HG03139 (cell line): ENCODE results near the gene SMIM44.
"Not testable (repeated sequence)": the region's sequence is repeated elsewhere in the genome, so short reads cannot be mapped to it uniquely, and the experiment has no call there.

ENCODE experiments used
- ATAC-seq: cut with Tn5 transposase; IDR thresholded peaks from one replicate; pipeline ENCODE4 v1.9.1; 2021; ENCODE audit not compliant: unreplicated experiment

Gene SMIM44

DNA sequence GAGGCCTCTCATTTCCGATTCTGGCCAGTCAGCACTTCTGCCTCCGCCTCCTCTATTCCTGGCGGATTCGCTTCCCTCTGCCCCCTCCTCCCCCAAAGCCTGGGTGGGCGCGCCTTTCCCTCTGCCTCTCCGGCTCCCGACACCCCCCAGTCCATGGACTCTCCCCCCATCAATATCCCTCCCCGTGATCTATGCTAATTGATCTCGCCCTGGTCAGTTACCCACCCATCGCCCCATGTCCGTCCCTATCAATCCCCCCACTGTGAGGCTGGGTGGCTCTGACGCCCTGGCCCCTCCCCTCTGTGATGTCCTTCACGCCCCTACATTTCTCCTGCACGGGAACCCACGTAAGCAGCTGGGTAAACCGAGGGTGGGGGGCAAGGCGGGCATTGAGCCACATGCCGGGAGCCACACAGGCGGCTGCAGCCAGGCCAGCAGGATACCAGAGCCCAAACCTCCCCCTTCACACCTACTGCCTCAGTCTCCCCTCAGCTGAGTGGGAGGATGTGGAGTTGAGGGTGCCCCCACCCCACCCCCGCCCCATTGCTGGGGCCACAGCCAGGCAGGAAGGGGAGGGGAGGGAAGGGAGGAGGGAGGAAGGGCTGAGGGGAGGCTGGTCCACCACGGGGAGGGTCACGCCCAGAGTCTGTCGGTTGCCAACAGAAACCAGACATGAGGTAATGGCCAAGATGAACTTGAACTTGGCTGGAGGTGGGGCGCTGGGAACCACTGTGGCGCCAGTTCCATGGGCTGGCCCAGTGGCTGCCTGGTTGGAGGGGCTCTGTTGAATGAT, 24.0 kb downstream of the SMIM44 start:
- ATAC-seq = no peak

DNA sequence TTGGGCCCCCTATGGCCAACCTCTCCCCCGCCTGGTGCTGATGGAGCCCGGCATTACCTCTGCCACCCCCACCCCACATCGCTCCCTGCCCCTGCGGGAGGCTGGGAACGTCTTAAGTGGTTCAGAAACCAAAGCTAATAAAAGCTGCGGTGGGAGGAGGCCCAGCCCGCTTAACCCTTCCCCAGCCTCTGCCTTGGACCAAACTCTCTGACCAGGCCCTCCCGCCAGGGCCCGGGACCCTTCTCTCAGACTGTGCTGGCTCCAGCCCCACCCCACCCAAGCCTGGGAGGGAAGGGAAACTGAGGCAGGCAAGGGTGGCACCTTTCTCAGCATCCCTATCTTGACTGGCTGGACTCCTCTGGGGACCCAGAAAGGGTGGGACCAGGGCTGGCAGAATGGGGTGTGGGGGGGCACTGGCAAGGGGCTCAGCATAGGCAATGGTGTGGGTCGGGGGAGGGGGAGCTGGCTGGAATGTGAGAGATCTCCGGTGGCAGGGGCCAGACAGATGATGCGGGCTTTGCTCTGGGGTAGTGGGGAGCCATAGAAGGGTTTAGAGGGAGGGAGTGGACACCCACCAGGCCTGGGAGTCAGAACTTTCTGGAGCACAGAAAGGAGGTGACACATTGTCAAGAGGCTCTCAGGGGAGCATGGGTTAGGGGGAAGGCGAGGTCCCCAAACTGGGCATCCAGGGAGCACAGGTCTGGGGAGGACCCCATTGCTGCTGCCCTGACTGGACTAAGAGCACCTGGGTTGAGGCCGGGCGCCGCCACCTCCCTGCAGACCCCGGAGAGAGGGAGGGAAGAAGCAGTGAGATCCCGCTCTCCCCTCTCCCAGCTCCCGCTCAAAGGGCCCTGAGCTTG, 24.8 kb downstream of the SMIM44 start:
- no peak for ATAC-seq

- ATAC-seq = no peak
These were observed 25.6 kb downstream of the SMIM44 start for GRCh38 chr19:3457528-3458228.

DNA sequence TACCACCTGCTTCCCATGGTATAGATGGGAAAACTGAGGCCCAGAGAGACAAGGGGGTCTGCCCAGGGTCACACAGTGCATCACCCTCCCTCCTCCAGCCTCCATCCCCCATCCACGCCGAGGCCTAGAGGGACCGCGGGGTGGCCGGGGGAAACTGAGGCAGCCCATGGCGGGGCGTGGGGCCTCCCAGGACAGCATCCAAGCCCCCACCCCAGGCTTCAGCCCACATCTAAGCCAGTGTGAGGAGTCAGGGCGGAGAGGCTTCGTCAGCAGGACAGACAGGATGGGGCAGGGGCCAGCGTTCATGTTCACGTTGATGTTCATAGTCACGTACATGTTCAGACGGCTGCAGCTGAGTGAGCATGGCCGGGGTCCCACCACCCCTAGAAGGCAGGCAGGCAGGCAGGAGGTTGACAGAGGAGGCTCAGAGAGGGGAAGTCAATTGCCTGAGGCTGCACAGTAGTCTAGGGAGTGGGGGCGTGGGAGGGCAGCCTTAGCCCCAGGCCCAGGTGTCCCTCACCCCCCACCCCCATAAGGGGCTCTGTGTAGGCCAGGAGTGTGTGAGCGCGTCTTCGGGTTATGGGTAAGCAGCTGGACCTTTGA, 26.2 kb downstream of the SMIM44 start:
- ATAC-seq = no peak

GRCh38 chr19:3455960-3456601, 27.2 kb downstream of the SMIM44 start:
- no peak for ATAC-seq

GRCh38 chr19:3455393-3455955, 27.8 kb downstream of the SMIM44 start:
- no peak for ATAC-seq

DNA sequence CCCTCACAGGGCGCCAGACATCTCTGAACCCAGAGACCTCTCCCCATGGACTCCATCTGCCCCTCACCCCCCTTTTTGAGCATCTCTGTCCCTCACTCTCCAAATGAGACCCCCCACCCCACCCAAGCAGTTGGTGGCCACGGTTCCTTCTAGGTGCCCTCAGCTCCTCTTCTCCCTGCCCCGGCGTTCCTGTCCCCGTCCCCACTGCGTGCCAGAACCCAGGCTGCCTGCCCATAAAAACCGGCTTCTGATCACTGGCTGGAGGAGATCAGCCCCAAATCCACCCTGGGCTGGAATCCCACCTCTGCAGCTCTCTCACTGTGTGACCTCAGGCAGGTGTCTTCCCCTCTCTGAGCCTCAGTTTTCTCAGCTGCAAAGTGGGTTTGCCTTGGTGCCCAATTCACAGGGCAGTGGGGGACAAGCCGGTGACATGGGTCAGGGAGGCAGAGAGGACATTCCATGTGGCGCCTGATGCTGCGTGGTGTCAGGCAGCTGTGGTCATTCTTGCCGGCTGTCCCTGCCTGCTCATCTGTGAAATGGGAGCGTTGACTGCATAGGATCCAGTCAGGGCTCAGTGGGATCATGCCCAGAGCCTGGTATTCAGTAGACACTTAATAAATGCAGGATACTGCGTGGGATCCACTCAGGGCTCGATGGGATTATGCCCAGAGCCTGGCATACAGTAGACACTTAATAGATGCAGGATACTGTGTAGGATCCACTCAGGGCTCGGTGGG, 28.4 kb downstream of the SMIM44 start:
- no peak for ATAC-seq

DNA sequence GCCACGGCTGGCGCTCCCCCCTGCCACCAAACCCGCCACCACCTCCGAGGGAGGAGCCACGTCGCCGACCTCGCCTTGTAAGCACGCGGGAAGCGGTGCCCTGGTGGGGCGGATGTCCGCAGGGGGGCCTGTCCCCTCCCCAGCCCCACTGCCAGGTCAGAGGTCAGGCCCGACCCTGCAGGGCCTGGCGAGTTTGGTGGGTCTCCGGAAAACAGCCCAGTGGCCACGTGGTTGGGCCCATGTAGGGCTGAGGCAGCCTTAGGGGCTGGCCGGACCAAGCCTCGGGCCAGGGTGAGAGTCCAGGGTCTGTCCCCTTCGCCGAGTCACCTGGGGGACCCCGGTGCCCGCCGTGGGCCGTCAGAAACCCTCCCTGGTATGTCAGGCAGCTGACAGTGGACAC, 29.4 kb downstream of the SMIM44 start:
- ATAC-seq = no peak

DNA sequence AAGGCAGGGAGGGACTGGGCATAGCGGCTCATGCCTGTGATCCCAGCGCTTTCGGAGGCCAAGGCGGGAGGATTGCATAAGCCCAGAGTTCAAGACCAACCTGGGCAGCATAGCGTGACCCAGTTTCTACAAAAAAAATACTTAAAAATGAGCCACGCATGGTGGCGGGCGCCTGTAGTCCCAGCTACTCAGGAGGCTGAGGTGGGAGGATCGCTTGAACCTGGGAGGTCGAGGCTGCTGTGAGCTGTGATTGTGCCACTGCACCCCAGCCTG, 30.4 kb downstream of the SMIM44 start:
- ATAC-seq = not testable (repeated sequence)

DNA sequence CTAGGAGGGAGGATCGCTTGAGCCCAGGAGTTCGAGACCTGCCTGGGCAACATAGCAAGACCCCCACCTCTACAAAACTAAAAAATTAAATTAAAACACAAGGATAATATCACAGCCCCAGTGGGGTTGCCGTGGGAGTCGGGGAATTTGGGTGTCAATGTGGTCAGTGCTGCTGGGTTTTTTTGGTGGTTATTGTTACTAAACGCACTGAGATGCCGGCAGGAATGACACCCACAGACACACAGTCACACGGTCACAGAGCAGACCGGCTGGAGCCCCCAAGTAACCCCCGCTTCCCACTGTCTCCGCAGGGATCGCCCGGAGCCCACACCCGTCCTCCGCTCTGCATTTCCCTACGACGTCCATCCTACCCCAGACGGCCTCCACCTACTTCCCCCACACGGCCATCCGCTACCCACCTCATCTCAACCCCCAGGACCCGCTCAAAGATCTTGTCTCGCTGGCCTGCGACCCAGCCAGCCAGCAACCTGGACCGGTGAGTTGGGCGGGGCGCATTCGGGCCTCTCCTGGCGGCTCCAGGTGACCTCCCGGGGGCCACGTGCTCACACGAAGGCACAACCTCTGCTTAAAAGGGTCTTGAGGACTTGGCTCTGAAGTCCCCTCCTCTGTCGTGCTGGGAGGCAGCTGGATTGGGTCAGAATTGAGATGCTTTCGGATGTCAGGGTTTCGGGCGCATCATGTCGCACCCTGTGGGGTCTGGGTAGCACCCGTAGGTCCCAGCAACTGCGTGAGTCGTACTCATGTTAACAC, 30.9 kb downstream of the SMIM44 start:
- ATAC-seq = no peak

- no peak for ATAC-seq
These were observed 31.8 kb downstream of the SMIM44 start for GRCh38 chr19:3451451-3451866.

DNA sequence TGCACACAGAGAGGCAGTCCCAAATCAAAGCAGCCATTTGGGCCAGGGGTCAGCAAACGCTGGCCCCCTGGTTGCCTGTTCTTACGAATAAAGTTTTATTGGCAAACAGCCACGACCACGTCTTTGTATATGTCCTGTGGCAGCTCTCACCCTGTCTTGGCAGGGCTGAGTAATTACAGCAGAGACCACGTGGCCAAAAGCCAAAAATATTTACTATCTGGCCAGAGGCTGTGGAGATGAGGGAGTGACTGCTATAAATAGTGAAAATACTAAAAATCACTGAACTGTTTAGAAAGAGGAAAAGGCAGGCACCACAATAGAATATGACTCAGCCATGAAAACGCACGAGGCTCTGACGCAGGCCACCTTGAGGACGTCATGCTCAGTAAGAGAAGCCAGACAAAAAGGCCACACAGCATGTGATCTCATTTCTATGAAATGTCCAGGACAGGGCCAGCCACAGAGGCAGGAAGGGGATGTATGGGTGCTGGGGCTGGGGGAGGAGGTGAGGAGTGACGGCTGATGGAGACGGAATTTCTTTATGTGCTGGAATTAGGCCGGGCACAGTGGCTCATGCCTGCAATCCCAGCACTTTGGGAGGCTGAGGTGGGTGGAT, 32.3 kb downstream of the SMIM44 start:
- no peak for ATAC-seq

DNA sequence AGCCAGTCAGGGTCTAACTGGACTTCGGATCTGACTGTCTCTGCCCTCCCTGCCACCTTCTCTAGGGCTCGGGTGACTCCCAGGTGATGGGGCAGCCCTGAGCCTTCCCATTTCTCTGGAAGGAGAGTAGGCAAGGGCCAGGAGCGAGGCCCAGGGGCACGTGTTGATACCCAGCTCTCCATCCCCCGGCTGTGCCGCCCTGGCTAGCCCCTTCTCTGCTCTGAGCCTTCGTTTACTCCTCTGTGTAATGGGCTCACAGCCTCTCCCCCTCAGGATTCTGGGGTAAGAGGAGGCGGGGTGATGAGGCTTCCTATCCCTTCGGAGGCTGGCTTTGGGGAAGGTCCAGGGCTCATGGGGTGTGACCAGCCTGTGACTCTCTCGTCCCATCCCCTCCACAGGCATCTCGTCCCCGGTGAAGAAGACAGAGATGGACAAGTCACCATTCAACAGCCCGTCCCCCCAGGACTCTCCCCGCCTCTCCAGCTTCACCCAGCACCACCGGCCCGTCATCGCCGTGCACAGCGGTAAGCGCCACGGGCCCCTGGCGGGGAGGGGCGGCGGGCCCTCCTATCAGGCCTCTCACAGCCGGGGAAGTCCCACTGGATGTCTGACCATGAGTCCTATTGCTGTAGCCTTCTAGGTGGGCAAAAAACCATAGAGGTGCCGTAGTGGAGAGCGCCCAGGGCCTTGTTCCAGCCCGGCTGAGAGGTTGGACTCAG, 34.5 kb downstream of the SMIM44 start:
- ATAC-seq = no peak

GRCh38 chr19:3446657-3447056, 36.6 kb downstream of the SMIM44 start:
- ATAC-seq = not testable (repeated sequence)

GRCh38 chr19:3444695-3445234, 38.5 kb downstream of the SMIM44 start:
- no peak for ATAC-seq

DNA sequence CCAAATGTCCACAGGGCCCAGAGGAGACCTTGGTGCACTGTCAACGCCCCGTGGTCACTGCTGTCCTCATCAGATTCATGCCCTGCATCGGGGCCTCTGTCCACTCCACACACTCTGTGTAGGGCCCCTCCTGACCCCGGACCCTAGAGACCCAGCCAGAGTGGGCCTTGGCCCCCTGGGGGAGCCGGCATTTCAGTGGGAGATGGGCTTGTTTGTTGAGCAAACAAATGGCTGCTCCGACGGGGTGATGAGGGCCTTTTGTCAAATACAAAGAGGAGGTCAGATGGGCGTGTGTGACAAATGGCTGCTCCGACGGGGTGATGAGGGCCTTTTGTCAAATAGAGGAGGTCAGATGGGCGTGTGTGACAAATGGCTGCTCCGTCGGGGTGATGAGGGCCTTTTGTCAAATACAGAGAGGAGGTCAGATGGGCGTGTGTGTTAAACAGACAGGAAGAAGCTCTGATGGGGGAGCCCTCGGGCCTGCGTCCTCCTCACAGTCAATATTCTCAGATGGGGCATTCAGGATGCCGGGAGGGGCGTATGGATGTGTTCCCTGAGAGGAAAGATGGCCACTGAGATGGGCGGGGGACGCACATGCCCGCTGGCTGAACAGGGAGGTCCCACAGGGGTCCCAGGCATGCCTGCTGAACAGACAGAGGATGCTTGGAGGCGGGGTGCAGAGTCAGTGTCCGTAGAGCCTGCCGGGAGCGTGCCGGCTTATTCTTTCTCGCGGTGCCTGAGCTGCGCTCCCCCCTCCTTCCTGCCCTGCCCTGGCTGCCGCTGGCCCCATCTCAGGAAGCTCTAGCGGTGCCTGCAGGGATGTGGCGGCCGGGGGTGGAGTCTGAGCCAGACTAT, 39.2 kb downstream of the SMIM44 start:
- no peak for ATAC-seq
